GM21619 (cell line): Measurements from ENCODE around the gene DTYMK.
"Not testable (repeated sequence)": the region's sequence is repeated elsewhere in the genome, so short reads cannot be mapped to it uniquely, and the experiment has no call there.

ENCODE experiments used
- ATAC-seq: cut with Tn5 transposase; IDR thresholded peaks from one replicate; pipeline ENCODE4 v1.9.1; 2021; ENCODE audit not compliant: unreplicated experiment

DTYMK gene

DNA sequence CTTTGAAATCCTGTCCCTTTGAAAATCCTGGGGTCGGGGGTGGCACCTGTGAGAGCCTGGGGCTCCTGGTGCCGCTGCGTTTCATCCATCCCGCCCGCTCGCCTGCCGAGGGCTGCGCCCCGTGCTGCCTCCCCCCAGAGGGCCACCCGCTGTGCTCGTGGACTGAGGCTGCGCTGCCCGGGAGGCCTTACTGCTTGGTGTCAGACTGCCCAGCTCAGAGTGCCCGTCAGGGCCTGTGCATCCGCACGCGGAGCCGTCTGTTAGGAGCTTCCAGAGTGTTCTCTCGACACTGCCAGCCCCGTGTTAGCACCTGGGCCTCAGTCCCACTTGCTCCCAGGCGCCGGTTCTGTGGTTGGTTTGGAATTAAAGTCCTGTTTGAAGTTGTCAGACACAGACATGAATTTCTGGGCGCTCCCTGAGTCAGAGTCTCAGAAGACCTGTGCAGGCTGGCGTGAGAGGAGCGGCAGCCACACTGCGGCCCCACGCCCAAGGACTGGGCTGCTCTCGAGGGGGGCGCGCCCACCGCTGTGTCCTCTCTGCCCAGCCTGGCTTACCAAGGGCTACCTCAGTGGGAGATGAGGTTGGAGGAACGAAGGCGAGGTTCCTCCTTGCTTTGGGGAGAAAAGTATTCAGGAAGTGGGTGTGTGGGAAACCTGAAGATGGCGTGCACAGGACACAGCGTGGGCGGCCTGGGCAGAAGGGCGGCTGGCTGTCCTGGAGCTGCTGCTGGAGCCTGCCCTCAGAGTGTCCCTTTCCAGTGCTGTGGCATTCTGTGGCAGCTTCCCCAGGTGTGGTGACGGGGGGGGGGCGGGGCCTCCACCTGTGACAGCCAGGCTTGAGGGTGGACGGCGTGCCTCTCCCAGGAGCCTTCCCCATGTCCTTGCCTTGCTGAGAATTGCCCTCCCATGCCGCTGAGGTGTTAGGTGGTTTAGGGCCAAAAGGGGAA is 14.1 kb downstream of the DTYMK start:
- ATAC-seq = no peak

DNA sequence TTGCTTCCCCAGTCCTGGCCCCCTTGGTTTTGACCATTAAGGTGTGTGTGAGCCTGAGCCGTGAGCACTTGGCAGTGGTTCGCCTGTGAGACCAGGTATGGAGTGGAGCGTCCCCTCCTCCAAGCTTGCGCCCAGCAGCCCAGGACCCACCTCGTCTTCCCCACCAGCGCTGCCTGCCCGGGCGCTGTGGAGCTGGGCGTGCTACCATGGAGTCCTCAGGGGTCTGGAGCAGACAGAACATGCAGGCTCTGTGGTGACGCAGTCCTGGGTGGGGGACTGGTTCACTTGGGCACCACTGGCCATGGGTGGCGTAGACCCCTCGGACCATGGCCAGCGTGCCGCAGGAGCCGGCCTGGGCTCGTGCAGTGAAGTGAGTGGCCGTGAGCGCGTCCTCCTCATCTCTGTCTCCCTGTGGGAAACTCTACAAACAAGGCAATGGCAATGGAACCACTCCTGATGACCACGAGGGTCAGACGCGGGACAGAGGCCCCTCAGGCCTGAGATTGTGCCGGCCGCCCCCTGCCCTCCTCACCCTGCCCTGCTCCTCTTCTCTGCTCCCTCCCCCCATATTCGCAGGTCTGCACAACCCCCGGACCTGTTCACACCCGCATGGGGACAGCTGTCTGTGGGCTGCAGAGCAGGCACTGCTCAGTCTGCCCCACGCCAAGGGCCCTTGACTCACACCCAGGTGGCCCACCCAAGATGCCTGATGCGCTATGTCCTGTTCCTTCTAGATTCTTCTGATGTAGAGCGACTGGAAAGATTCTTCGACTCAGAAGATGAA is 15.0 kb downstream of the DTYMK start:
- ATAC-seq = no peak

- ATAC-seq = no peak
These were observed 16.1 kb downstream of the DTYMK start for GRCh38 chr2:241670333-241671110.

- ATAC-seq = no peak
These were observed 17.8 kb downstream of the DTYMK start for GRCh38 chr2:241668839-241669238.

DNA sequence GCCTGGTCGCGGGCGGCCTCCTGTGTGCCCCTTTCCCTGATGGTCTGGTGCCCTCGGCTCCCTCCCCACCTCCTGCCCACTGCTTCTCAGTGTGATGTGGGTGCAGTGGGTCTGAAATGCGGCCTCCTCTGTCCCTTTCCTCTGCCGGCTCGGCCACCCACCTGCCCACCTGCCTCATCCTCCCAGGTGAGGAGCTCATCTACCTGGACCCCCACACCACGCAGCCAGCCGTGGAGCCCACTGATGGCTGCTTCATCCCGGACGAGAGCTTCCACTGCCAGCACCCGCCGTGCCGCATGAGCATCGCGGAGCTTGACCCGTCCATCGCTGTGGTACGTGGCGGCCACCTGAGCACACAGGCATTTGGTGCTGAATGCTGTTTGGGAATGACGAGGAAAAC is 18.3 kb downstream of the DTYMK start:
- no peak for ATAC-seq

DNA sequence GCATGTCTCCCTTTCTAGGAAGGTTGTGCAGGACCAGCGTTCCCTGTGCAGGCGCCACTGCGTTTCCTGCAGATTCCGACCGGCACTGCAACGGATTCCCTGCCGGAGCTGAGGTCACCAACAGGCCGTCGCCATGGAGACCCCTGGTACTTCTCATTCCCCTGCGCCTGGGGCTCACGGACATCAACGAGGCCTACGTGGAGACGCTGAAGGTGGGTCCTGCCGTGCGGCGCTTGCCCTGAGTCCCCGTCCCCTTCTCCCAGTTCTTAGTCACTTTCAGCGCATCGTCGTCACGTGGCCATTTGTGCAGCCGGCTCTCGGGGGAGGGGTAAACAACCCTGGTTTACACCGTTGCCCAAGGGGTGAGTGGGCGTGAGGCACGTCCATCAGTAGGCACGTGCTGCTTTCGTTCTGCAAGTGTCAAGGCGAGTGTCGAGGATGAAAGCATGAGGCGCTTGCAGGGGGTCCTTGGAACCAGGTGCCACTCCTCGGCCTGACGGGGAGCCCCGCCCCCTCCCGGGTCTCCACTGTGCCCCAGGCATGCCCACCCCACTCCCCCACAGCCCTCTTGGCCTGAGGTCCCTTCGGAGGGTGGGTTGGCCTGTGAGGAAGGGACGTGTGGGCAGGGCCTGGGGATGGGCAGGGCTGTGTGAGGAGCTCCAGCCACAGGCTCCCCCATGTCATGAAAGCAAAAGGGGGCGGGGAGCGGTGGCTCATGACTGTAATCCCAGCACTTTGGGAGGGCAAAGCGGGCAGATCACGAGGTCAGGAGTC is 19.8 kb downstream of the DTYMK start:
- ATAC-seq = no peak

DNA sequence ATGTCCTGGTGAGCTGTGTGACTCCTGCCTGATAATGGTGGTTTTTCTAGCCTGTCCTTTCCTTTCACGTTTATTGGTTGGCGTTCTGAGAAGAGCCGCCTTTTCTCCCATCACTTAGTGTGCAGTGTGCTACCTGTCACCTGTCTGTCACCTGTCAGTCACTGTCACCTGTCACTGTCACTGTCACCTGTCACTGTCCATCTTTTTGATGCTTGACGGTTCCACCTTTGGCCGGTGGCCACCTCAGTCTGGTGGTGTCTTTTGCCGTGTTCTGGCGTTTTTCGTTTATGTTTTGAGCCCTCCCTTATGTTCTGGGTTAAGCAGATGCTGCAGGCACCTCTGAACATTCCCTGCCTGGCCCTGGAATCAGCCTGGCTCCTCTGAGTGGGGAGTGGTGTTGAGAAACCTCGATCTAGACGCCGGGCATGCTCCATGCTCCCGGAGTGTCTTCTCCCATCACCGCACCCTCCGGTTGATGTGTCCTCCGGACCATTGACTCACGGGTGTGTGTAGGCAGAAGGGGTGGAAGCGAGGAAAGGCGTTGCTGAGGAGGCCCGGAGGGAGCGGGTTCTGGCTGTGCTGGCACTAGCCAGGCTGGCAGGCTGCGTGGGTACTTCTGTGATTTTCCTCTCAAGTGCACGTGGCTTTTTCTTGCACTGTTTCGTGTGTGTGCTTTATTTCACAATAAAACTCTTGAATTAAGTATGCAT is 20.7 kb downstream of the DTYMK start:
- ATAC-seq = no peak

- not testable (repeated sequence) for ATAC-seq
These were observed 23.9 kb downstream of the DTYMK start for GRCh38 chr2:241662731-241663130.

DNA sequence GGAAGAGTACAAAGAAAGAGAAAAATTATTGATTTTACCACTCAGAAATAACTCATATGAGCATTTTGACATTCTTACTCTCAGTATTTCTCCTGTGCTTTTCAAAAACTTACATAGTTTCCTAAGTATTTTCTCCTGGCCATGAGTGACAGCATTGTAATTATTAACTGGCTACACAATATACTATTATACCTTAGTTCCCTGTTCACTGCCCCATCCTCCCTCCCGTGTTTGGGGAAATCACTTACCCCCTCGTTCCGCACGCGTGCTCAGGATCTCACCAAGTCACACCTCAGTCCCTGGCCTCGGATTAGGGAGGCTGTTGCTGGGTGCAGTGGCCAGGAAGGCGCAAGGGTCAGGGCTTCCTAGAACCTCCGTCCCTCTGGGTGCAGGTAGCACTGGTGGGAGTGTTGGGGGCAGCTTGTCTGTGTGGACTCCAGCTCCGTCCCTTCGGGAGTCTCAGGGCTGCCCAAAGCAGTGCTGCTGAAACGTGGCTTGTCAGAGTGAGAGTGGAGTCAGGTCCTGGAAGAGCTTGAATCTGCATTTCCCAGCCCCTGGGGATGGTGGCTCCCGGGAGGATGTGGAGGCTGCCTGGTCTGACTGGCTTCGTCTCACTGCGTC is 25.9 kb downstream of the DTYMK start:
- no peak for ATAC-seq

DNA sequence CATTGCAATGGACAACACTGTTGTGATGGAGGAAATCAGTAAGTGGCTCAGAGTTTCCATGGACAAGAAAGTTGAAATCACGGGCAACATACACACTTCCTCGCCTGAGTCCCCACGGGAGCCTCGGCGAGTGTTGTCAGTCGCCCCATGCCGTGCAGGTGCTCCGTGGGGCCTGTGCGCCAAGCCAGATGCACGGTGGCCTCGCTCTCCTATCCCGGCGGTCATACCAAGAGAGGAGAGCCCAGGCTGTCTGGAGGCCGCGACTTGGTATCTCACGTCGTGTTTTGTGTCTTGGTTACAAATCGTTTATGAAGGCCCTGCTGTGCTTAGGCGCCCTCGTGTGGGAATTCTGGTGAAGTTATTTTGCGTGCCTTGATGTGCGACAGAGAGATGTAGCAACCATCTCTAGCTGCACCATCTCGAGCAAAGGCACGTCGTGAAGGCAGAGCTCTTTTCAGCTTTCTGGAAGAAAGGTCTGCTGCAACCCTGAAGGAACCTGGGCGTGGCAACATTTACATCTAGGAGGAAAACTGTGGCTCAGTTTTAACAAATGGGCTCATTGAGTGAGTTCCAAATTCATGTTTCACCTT is 27.4 kb downstream of the DTYMK start:
- ATAC-seq = no peak

DNA sequence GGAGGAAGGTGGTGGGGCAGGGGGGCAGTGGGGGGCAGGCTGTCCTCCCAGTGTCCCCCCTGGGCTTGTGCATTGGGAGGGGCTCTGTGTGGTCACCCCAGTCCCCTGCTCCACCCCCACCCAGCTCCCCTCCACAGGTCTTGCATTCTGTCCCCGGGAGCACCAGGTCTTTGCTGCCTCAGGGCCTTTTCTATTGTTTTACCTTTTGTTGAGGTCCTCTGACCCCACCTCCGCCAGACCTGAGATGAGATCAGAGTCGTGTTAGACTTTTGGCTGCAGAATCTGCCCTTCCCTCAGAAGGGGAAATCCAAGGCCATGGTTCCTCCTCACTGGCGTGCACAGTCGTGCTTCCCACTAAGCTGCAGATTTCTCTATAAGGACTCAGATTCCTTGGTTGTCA is 28.3 kb downstream of the DTYMK start:
- ATAC-seq = no peak

- no peak for ATAC-seq
These were observed 28.8 kb downstream of the DTYMK start for GRCh38 chr2:241657786-241658254.

GRCh38 chr2:241656190-241656741 is 30.3 kb downstream of the DTYMK start:
- ATAC-seq = no peak

DNA sequence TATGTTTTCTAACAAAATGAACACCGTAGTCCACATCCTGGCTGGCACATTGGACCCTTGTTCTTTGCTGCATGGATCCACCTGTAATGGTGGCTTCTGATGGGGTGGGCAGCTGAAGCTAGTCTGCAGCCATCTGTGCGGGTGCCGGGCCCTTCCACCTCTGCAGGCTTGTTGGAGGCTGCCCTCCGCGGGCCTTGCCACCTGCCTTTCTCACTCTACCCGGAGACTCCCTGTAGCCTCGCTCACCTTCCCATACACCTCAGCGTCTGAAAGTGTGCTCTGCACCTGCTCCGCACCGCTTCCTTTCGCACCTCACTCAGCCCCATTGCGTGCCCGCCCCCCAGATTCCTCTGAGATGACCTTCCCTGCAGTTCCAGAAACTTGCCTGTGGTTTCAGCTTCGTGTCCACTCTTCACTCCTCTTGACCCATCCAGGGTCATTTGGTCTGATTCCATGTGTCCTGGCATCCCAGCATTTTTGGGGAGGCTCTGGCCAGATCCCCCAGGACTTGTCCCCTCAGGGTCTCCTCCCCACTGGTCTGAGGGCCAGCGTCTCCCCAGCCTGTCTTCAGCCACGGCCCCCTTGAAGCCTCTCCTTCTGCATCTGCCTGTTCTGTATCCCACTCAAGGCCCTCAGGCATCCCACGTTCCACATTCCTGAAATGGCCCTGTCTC is 31.0 kb downstream of the DTYMK start:
- no peak for ATAC-seq

- no peak for ATAC-seq
These were observed 32.1 kb downstream of the DTYMK start for GRCh38 chr2:241654551-241654950.

DNA sequence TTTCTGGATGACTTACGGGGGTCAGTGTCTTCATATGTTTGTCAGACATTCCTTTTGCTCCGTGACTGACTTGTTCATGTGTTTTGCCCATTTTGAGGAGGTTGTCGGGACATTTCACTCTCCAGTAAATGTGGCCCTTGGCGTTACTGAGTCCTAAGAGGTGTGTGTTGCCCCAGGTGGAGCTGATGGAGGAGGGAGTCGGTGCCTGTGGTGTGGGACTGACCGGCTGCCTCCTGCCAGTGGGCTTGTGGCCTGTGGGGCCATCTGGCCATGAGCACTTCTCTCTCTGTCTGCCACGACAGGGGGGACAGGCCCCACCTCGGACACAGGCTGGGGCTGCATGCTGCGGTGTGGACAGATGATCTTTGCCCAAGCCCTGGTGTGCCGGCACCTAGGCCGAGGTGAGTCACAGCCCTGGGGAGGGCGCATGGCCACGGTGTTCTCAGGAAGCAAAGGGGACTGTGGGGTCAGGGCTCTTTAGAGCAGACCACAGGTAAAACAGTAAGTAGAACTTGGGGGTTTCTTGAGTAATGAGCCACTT is 33.3 kb downstream of the DTYMK start:
- no peak for ATAC-seq

DNA sequence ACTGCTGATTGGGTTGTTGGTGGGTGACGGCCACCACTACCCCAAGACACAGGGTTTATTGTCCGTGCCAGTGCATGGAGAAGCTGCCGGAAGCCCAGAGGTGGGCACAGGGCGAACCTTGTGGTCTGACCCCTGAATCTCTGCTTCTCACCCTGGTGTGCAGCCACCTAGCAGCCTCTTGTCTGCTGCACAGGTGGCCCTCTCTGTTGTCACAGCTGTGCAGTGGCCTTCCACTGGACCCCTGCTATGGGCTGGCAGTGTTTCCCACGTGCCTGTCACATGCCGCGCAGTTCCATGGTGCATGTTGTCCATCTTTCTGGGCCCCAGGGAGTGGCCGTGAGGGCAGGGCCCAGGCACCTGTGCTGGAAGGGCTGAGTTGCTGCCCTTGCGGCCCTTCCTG is 33.9 kb downstream of the DTYMK start:
- ATAC-seq = no peak

DNA sequence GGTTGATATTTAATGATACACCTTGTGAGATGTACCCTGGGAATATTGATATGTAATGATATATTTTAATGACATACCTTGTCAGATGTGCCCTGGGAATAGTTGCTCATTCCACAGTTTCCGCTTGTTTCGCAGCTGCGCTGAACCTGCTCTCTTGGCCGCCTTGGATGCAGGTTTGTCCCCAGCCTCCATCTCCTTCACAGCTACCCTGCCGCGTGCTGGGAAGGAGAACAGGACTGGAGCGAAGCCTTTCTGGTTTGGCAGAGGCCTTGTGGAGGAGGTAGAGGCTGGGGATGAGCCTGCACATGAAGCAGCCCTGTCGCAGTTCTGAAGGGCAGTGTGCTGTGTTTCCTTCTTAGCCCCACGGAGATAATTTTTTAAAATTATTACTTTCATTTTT is 34.5 kb downstream of the DTYMK start:
- no peak for ATAC-seq
